GM19193 (cell line): Measurements from ENCODE around the gene CNBD2.

Experiments used
- POLR2A ChIP-seq: IDR thresholded peaks from 4 replicates; pipeline ENCODE4 v1.6.1; 2011; ENCODE audit not compliant: insufficient read depth, insufficient read length; ENCODE audit errors: extremely low read depth

Gene CNBD2

DNA sequence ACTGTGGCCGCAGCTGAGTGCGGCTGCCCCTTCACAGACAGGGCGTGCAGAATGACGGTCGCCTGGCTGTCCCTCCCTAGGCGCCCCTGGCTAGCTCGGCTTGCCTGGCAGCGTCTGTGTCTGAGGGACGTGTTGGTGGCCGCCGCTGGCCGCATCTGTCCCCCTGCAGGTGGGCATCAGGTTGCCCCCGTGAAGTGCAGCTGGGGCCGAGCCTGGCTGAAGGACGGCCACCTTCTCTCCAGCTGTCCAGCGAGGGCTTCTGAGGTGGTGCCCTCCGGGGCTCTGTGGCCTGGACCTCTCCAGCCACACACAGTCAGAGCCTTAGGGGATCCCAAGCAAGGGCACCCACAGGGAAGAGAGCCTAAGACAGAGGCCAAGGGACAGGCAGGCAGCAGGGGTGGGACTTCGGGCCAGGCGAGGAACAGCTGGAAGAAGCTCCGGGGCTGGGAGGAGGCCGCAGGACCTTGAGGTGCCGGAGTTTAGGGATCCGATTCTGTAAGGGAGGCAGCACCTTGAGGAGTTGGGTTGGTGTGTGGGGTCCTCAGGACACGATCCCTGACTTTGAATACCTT lies 97.1 kb downstream of the CNBD2 start:
- no peak for TF ChIP-seq POLR2A

DNA sequence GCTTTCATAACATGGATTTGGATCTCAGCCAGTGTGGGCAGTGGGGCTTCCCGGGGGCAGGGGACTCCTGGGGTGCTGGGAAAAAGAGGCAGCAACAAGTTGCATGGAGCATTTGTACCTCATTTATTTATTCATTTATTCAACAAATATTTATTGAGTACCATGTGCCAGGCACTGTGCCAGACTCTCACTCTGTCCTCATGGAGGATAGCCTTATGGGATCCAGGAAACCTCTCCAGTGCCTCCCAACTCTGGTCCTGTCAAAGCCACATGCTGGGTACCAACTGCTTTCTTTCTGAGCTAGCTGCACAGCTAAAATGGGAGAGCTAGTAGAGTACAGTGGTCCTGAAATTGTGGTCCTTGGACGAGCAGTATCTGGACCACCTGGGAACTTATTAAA lies 98.4 kb downstream of the CNBD2 start:
- TF ChIP-seq POLR2A, result no peak

GRCh38 chr20:36070451-36070850 lies 102.1 kb downstream of the CNBD2 start:
- TF ChIP-seq POLR2A, result no peak

- TF ChIP-seq POLR2A, result no peak
These were observed 103.5 kb downstream of the CNBD2 start for GRCh38 chr20:36071848-36072247.

GRCh38 chr20:36074983-36075382 lies 106.6 kb downstream of the CNBD2 start:
- TF ChIP-seq POLR2A, result no peak

- TF ChIP-seq POLR2A, result no peak
These were observed 111.1 kb downstream of the CNBD2 start for GRCh38 chr20:36079486-36079885.
